ENCODE measurements around the gene KCNH2. TPM values are rescaled to one million over a fixed set of nuclear protein-coding genes. Genes with fewer than 3 reads are reported as not detected.

Gene KCNH2
- total and polyA plus RNA-seq, 2 experiments from 2014 or later: 2.6 to 14.7 TPM

- Mint-ChIP-seq H3K27ac (no peak overlapping the region; the same call in 1 of the 2 replicates), H3K4me3 (no peak overlapping the region), H3K4me1 (peaks cover 23% of the 10 kb centered on the region), H3K27me3 (ENCODE audit: insufficient read depth, low read depth, poor library complexity) (peaks cover 9% of the 10 kb centered on the region), H3K9me3 (no peaks in the 10 kb centered on the region), H3K36me3 (ENCODE audit: low read depth) (no peaks in the 10 kb centered on the region)
- Histone ChIP-seq H3K79me2 (replicated peaks; ENCODE audit: insufficient read depth) (no peaks in the 10 kb centered on the region), H3K9me2 (ENCODE audit: insufficient read depth) (no peaks in the 10 kb centered on the region), H4K20me1 (replicated peaks; ENCODE audit: insufficient read depth) (no peaks in the 10 kb centered on the region), H2AFZ (no peak overlapping the region), H3K4me3 (no peak overlapping the region), H3K4me2 (no peak overlapping the region), H3K4me1 (ENCODE audit: insufficient read depth) (peaks cover 17% of the 10 kb centered on the region; the same call in 1 of the 2 replicates), H3K27me3 (ENCODE audit: insufficient read depth) (no peaks in the 10 kb centered on the region), H3K27ac (ENCODE audit: low read depth) (no peak overlapping the region), H3K36me3 (ENCODE audit: insufficient read depth) (no peaks in the 10 kb centered on the region), H3F3A (replicated peaks; ENCODE audit: low read depth) (no peaks in the 10 kb centered on the region)
- TF ChIP-seq CREB1 (CRISPR knock-in tag; IDR thresholded peaks at IDR 0.05; ENCODE audit: low read depth): no peak
- no peak for TF ChIP-seq ETS1 (IDR thresholded peaks at IDR 0.05)
- TF ChIP-seq REST (IDR thresholded peaks at IDR 0.05; ENCODE audit: unreplicated experiment): no peak
- no peak for TF ChIP-seq EZH2 (IDR thresholded peaks at IDR 0.05; ENCODE audit: low read depth, unreplicated experiment)
- TF ChIP-seq ZNF114 (CRISPR knock-in tag; IDR thresholded peaks at IDR 0.05): no peak
- no peak for TF ChIP-seq NANOG (IDR thresholded peaks at IDR 0.05; ENCODE audit: borderline replicate concordance)
- TF ChIP-seq CTCF (conservative IDR thresholded peaks at IDR 0.05; ENCODE audit: low read depth in 2 of 2): no peak
- TF ChIP-seq POLR2AphosphoS5 (IDR thresholded peaks at IDR 0.05; ENCODE audit: low read depth): no peak
- no peak for TF ChIP-seq STAT1 (IDR thresholded peaks at IDR 0.05; ENCODE audit: unreplicated experiment)
- no peak for TF ChIP-seq ZNF462 (CRISPR knock-in tag; IDR thresholded peaks at IDR 0.05)
- TF ChIP-seq ZNF331 (CRISPR knock-in tag; IDR thresholded peaks at IDR 0.05; ENCODE audit: low read depth): no peak
- TF ChIP-seq EZH2phosphoT487 (IDR thresholded peaks at IDR 0.05; ENCODE audit: unreplicated experiment): no peak
- no peak for TF ChIP-seq JUNB (IDR thresholded peaks at IDR 0.05; ENCODE audit: unreplicated experiment)
- ATAC-seq (peak; percentile 24), DNase-seq (ENCODE audit: low spot score) (peak; percentile 60)
Observed at GRCh38 chr7:150964593-150965111, 13.5 kb downstream of the KCNH2 start.

Measured in GM23338 (cell line).